ENCODE data around the gene FLVCR2. TPM values are rescaled to one million over a fixed set of nuclear protein-coding genes. Genes with fewer than 3 reads are reported as not detected.

The FLVCR2 gene
- total RNA-seq, 2 experiments from 2014 or later, result 2.8 to 7.6 TPM

Other genes with a start within 250 kb of the FLVCR2 start
- 1 to 10 TPM; 1.7 to 1.8 TPM for gene JDP2, start 150.6 kb upstream of the FLVCR2 start, total RNA-seq
- gene BATF, start 56.2 kb upstream of the FLVCR2 start, total RNA-seq, result 100 to 1,000 TPM; 171 to 182 TPM
- gene ERG28, start 82.3 kb downstream of the FLVCR2 start, total RNA-seq, result 10 to 100 TPM; 25.9 to 26.8 TPM
- gene TTLL5, start 82.6 kb downstream of the FLVCR2 start, total RNA-seq, result 10 to 100 TPM; 23.6 to 28.4 TPM

Data from activated CD4-positive, alpha-beta memory T cell treated with anti-CD3 and anti-CD28 coated beads for 36 hours (primary cell).